Psoas muscle (tissue), 8 donors: ENCODE measurements around the gene ENDOV. TPM values are rescaled to one million over a fixed set of nuclear protein-coding genes. Genes with fewer than 3 reads are reported as not detected.
A peak's percentile ranks its signal among the peaks of the same experiment; 100 is the strongest.

ENCODE experiments used
- ATAC-seq, 4 donors: fragments of 200-7000 bp; cut with Tn5 transposase; one replicate each; pipeline ENCODE4 v1.9.1; 2020; ENCODE audit warnings: moderate library complexity in 3 of 4, mild to moderate bottlenecking in 2 of 4
- DNase-seq, 2 donors: peaks; one replicate each; pipeline ENCODE4 v3.0.0-alpha.2; 2020
- H3K27ac ChIP-seq: fragments of 200-600 bp; one replicate; pipeline ENCODE4 v1.8.0; 2022
- H3K27me3 ChIP-seq, 3 donors: fragments of 200-600 bp in 1 of 3; one replicate each; pipeline versions ENCODE4 v1.6.1 to v1.8.0; 2013 to 2022; ENCODE audit warnings: low read length in 2 of 3, mild to moderate bottlenecking in 2 of 3, moderate library complexity in 1 of 3; ENCODE audit not compliant: insufficient read depth in 3 of 3
- H3K36me3 ChIP-seq, 2 donors: fragments of 200-600 bp in 1 of 2; one replicate each; pipeline versions ENCODE4 v1.6.1 to v1.8.0; 2013 to 2022; ENCODE audit warnings: low read depth in 1 of 2, mild to moderate bottlenecking in 1 of 2, moderate library complexity in 1 of 2; ENCODE audit not compliant: insufficient read depth in 1 of 2
- H3K4me1 ChIP-seq: fragments of 200-600 bp; one replicate; pipeline ENCODE4 v1.8.0; 2022
- H3K4me3 ChIP-seq: fragments of 200-600 bp; one replicate; pipeline ENCODE4 v1.8.0; 2022; ENCODE audit warnings: mild to moderate bottlenecking
- H3K9me3 ChIP-seq: fragments of 200-600 bp; one replicate; pipeline ENCODE4 v1.8.0; 2022
- WGBS, 3 donors: extraction: QIAGEN DNeasy Blood & Tissue Kit; methylation state at CpG; one replicate each; pipeline versions ENCODE4 v1.1.6 to v1.1.7; 2013; 5-methylcytosine and 5-hydroxymethylcytosine counted together
- intact Hi-C, 2 donors: fragments of 100-400 bp; cut with DNase I; formaldehyde crosslinking; loops; one replicate each; pipeline versions ENCODE4 v1.11.0 to v1.14.2; 2022
- polyA plus RNA-seq, 3 donors: library from polyadenylated mRNA; stranded (reverse); fragments of 200-250 nt; gene quantifications; one replicate each; pipeline ENCODE4 v1.2.3, GENCODE V29; 2013
- total RNA-seq, 4 donors: library from RNA; stranded (reverse); fragmentation: NEBNext Ultra II Directional in 2 of 4; extraction: Animal tissue kit (Norgen Biotek cat#: 25700) in 2 of 4; gene quantifications; one replicate each; pipeline versions ENCODE4 v1.2.1 to v1.2.4, GENCODE V29; 2021 to 2023
- TF ChIP-seq, protein P1 (sequence below): fragments of 200-600 bp; IDR thresholded peaks from one replicate; pipeline ENCODE4 v1.8.0; 2022; ENCODE audit warnings: antibody characterized with exemption
- donor health status: healthy with polysubstance abuse.
- donor health status: DM: no; HTN: no; CAD: no; lungs with moderate emphysema.
- donor health status: Bipolar disorder and iron deficiency.
- donor health status: healthy.
- donor health status: DM: yes; HTN: yes; CAD: no.
- donor health status: DM: no; HTN: no; CAD: no.
- donor health status: DM: no; HTN: no; CAD: no.
- donor health status: DM: yes; HTN: yes; CAD: no.

The ENDOV gene
- total and polyA plus RNA-seq, 7 donors: 12.0 to 24.3 (median 17.9) TPM

GRCh38 chr17:80443498-80443897, 28.5 kb downstream of the ENDOV start:
- 34 to 54% (median 41%) methylated on average over 9 to 12 of the region's 12 CpGs for WGBS, 3 donors
- ATAC-seq: no peak
- no peak overlapping the region for H3K27ac ChIP-seq
- H3K27me3 ChIP-seq: peaks cover 0 to 2% (median 0%) of the 10 kb centered on the region in 3 donors
- no peaks in the 10 kb centered on the region for H3K9me3 ChIP-seq
- no peak overlapping the region for H3K4me3 ChIP-seq
- TF ChIP-seq, protein P1, sequence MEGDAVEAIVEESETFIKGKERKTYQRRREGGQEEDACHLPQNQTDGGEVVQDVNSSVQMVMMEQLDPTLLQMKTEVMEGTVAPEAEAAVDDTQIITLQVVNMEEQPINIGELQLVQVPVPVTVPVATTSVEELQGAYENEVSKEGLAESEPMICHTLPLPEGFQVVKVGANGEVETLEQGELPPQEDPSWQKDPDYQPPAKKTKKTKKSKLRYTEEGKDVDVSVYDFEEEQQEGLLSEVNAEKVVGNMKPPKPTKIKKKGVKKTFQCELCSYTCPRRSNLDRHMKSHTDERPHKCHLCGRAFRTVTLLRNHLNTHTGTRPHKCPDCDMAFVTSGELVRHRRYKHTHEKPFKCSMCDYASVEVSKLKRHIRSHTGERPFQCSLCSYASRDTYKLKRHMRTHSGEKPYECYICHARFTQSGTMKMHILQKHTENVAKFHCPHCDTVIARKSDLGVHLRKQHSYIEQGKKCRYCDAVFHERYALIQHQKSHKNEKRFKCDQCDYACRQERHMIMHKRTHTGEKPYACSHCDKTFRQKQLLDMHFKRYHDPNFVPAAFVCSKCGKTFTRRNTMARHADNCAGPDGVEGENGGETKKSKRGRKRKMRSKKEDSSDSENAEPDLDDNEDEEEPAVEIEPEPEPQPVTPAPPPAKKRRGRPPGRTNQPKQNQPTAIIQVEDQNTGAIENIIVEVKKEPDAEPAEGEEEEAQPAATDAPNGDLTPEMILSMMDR: no peak
- no peaks in the 10 kb centered on the region for H3K4me1 ChIP-seq
- no peak for DNase-seq
- intact Hi-C loops: no loop called here
- H3K36me3 ChIP-seq: no peaks in the 10 kb centered on the region

DNA sequence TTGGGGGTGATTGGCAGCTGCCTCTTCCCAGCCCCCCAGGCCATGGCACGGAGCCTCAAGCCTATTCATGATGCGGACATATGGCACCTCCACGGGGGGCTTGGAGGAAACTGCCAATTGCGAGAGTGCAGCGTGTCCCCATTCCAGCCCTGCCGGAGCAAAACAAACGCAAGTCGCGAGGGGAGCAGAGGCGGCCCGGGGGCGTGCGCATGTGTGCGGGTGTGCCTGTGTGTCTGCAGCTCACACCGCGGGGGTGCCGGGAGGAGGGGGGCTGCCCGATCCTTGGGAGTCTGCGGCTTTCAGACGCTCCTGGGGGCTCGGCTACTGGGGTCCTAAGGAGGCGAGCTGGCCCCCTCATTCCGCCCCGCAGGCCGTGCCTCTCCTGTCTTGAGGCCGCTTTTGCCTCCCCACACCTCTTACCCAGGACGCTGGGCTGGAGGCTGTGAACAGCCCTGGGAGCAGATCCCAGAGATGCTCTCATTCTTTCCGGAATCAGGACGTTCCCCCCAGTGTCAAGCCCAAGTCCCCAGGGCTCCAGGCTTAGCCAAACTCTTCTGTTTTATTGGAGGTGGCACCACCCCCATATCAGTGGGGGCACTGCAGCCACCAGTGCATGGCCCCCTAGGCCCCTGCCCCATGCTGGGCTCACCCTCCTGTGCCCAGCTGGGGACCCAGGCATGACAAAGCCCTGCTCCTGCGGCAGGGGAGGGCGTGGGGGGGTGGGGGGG, 29.1 kb downstream of the ENDOV start:
- peaks cover 0 to 2% (median 0%) of the 10 kb centered on the region in 3 donors for H3K27me3 ChIP-seq
- 31 to 34% (median 33%) methylated on average over 22 to 31 of the region's 31 CpGs for WGBS, 3 donors
- TF ChIP-seq, protein P1: no peak
- no peaks in the 10 kb centered on the region for H3K36me3 ChIP-seq
- no peak overlapping the region for H3K27ac ChIP-seq
- intact Hi-C loops: no loop called here
- H3K9me3 ChIP-seq: no peaks in the 10 kb centered on the region
- H3K4me1 ChIP-seq: no peaks in the 10 kb centered on the region
- DNase-seq (peak in 1 of 2 donors; percentile 40), ATAC-seq (no peak)
- H3K4me3 ChIP-seq: no peak overlapping the region

GRCh38 chr17:80444644-80444979, 29.6 kb downstream of the ENDOV start:
- H3K36me3 ChIP-seq: no peaks in the 10 kb centered on the region
- ATAC-seq: no peak
- H3K4me1 ChIP-seq: no peaks in the 10 kb centered on the region
- TF ChIP-seq, protein P1: no peak
- peak in 1 of 2 donors; percentile 34 for DNase-seq
- no peak overlapping the region for H3K27ac ChIP-seq
- 67 to 90% (median 68%) methylated on average over 2 to 6 of the region's 6 CpGs for WGBS, 3 donors
- no peaks in the 10 kb centered on the region for H3K9me3 ChIP-seq
- intact Hi-C loops: no loop called here
- no peak overlapping the region for H3K4me3 ChIP-seq
- H3K27me3 ChIP-seq: peaks cover 0 to 2% (median 0%) of the 10 kb centered on the region in 3 donors

DNA sequence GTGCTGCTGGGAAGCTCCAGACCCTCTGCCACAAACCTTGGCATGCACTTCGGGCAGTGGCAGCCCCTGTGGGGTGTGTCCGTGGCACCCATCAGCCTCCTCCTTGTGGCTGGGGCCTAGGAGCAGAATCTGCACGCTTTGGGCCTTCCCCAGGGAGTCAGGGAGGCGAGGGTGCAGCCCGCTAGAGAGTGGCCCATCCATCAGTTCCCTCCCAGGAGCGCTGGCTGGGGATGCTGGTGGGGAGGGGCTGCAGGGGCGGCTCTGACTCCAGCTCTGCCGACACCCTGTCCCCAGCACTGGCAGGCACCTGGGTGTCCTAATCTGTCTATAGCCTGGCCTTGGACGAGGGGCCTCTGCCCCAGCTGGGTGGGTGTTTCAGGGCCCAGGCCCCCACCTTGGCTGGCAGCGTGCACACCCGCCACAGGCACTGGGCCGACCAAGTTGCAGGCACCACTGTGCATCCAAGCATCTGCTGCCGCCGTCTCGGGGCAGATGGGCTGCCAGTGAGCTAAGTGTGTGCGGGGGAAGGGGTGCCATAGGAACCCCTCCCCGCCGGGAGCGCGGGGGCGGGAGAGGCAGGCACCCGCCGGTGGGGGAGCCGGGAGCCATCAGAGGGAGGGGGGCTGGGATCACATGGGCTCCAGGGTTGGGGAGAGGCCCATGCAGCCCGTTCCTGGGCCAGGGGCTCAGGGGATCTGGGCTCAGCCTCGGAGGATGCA, 30.2 kb downstream of the ENDOV start:
- H3K27me3 ChIP-seq: peaks cover 0 to 2% (median 0%) of the 10 kb centered on the region in 3 donors

More for the DNA sequence above, 30.2 kb downstream of the ENDOV start:
- Histone ChIP-seq H3K4me1 (no peaks in the 10 kb centered on the region), H3K9me3 (no peaks in the 10 kb centered on the region), H3K36me3 (no peaks in the 10 kb centered on the region), H3K4me3 (no peak overlapping the region), H3K27ac (no peak overlapping the region)
- DNase-seq: peak in 1 of 2 donors; percentile 50
- WGBS, 3 donors: 44 to 50% (median 50%) methylated on average over 18 to 26 of the region's 26 CpGs
- peak in 1 of 4 donors; percentile 9 for ATAC-seq
- intact Hi-C loops: no loop called here
- TF ChIP-seq, protein P1: no peak
